GM13976 (cell line): ENCODE measurements around the gene PRKAR1B.

Experiments
- DNase-seq: peaks from one replicate; pipeline ENCODE4 v3.0.0; 2012; ENCODE audit warnings: low spot score
- in situ Hi-C: fragments of 300-500 bp; cut with MboI; formaldehyde crosslinking; loops from one replicate; pipeline ENCODE4 v1.12.0; 2022; ENCODE audit warnings: low sequenced_read_pairs, mixed read lengths, inconsistent platforms; ENCODE audit not compliant: unreplicated experiment
- TF ChIP-seq, protein P1 (sequence below): IDR thresholded peaks from 2 replicates; pipeline ENCODE4 v1.5.1; 2012; ENCODE audit warnings: borderline replicate concordance, mild to moderate bottlenecking; ENCODE audit not compliant: insufficient read depth; ENCODE audit errors: extremely low read depth, missing control alignments, control extremely low read depth

PRKAR1B gene

GRCh38 chr7:734214-734613, 7.1 kb upstream of the PRKAR1B start:
- in situ Hi-C loops, result no loop called here
- TF ChIP-seq, protein P1, sequence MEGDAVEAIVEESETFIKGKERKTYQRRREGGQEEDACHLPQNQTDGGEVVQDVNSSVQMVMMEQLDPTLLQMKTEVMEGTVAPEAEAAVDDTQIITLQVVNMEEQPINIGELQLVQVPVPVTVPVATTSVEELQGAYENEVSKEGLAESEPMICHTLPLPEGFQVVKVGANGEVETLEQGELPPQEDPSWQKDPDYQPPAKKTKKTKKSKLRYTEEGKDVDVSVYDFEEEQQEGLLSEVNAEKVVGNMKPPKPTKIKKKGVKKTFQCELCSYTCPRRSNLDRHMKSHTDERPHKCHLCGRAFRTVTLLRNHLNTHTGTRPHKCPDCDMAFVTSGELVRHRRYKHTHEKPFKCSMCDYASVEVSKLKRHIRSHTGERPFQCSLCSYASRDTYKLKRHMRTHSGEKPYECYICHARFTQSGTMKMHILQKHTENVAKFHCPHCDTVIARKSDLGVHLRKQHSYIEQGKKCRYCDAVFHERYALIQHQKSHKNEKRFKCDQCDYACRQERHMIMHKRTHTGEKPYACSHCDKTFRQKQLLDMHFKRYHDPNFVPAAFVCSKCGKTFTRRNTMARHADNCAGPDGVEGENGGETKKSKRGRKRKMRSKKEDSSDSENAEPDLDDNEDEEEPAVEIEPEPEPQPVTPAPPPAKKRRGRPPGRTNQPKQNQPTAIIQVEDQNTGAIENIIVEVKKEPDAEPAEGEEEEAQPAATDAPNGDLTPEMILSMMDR, result no peak
- no peak for DNase-seq

- TF ChIP-seq, protein P1, result no peak
- no peak for DNase-seq
Observed at GRCh38 chr7:732556-732955, 5.5 kb upstream of the PRKAR1B start.

DNA sequence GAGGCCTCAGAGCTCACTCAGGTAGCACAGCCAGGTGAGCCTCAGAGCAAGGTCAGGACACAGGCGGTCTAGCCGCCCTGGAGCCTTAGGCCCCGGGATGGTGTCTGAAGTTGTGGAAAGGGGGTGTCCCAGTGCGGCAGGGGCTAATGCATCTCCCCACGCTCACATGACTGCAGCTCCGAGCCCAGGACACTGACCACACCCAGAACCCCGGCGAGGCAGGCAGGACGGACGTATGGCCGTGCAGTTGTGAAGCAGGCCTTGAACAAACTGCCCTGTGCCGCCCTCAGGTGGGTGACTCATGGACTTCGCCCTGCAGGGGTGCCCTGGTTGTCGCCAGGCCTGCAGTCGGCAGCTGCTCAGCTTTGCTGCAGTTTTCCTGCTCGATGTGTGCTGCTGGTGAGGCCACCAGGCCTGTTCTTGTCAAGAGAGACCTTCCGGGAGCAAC, 5.0 kb upstream of the PRKAR1B start:
- no peak for DNase-seq
- TF ChIP-seq, protein P1, result peak; percentile 15
- in situ Hi-C loops, result no loop called here

More at GRCh38 chr7:732556-732955, 5.5 kb upstream of the PRKAR1B start:
- in situ Hi-C loops, result no loop called here

DNA sequence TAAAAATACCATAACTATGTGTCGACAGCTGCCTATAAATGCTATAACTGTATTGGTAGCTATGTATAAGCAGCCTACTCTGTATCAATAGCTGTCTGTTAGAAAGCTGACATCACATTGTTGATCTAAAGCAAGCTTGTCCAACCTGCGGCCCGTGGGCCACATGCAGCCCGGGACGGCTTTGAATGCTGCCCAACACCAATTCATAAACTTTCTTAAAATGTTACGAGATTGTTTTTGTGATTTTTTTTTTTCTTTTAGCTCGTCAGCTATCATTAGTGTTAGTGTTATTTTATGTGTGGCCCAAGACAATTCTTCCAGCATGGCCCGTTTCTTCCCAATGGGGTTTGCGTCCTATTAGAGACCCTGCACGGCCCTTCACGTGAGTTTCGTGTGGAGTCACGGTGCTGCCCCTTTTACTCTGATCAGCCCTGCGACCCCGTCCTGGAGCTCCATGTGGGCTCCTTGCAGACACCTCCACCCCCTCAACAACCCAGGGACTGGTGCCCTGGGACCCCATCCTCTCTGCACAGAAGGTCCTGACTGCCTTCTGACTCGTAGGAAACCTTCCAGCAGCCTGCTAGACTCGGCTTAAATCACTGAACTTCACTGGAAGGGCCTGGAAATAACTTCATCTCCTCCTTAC, 4.5 kb upstream of the PRKAR1B start:
- in situ Hi-C loops, result no loop called here
- DNase-seq, result no peak
- TF ChIP-seq, protein P1, result no peak

DNA sequence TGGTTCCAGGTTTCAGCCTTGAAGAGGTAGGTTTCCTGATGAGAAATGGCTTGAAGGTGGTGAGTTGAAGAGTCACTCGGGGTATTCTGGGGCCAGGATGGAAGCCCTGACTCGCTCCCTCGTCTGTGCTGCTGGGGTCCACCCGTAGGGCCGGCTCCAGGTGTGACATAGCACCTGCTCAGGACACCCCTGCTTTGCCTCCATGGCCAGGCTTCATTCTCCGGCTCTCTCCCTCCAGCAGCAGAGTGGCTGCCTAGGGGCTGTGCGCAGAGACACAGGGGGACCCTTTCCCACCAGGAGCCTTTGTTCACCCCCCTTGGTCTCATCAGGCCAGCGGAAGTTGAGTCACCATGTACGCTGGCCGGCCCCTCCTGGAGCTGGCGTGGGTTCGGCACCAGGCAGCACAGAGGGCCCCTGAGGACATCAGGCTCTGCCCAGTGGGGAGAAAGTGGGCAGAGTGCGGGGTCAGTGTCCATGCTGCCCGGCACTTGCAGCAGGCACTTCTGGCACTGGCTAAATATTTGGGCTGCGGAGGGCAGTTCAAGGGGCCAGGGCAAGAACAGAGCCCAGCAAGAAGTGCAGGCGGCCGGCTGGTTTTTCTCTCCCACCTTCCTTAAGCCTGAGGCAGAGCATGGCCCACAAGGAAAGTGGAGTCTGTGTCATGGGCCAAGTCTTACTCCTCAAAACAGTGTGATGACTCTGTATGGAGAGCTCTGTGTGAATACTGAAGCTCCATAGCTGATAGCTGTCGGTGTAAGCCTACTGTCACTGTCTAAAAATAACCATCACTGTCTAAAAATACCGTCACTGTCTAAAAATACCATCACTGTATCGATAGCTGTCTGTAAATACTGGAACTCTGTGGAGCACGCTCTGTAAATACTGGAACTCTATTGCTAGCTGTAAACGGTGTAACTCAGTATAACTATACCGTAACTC, 3.7 kb upstream of the PRKAR1B start:
- DNase-seq, result no peak
- TF ChIP-seq, protein P1, result no peak
- in situ Hi-C loops, result no loop called here

DNA sequence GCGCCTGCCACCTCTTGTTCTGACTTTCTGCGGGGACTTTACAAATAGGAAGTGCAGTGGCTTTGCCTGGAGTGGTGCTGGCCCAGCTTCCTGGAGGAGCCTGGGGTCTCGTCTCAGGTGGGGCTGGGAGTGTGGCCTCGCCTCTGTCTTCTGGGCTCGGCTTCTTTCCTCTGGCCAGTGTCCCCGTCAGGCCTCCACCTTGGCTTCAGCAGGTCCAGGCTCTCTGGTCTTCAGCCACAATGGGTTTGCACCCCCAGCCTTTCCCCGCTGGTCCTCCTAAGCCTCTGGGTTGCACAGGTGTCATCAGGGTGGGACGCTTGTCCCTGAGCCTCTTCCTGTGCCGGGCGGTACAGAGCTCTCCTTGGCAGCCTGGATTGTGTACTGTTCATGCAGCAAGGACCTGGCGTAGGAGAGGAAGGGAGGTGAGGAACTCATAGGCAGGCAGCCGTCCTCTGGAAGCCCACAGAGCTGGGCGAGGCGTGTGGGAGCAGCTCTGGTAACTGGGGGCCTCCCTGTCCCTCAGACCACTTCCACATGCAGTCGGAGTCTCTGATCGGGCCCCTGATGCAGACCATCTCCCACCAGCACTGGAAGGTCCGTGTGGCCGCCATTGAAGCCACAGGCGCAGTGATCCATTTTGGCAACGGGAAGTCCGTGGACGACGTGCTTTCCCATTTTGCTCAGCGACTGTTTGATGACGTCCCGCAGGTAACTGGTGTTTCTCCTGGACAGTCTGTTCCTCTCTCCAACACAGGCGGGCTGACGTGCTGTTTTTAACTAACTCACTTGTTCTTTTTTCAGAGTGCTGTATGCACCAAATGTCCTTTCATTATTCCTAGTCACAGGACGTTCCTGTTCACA, 2.3 kb upstream of the PRKAR1B start:
- no peak for DNase-seq

More for the DNA sequence above, 2.3 kb upstream of the PRKAR1B start:
- TF ChIP-seq, protein P1, result no peak
- in situ Hi-C loops, result no loop called here
